ENCODE data around the gene APELA. TPM values are rescaled to one million over a fixed set of nuclear protein-coding genes. Genes with fewer than 3 reads are reported as not detected.

Gene APELA
- polyA plus RNA-seq, 1 donor from 2014 or later, result not detected

GRCh38 chr4:164847967-164848649 lies 28.9 kb upstream of the APELA start:
- TF ChIP-seq EZH2 (IDR thresholded peaks at IDR 0.05; ENCODE audit: borderline replicate concordance, insufficient read depth, low read length, poor library complexity, severe bottlenecking), result no peak
- no peak for TF ChIP-seq RAD21 (conservative IDR thresholded peaks at IDR 0.05)
- no peak for TF ChIP-seq CTCF (IDR thresholded peaks at IDR 0.05; ENCODE audit: poor library complexity, severe bottlenecking)
- no peak for TF ChIP-seq EP300 (conservative IDR thresholded peaks at IDR 0.05; ENCODE audit: poor library complexity, severe bottlenecking)
- no peak for TF ChIP-seq POLR2AphosphoS5 (IDR thresholded peaks at IDR 0.05)
- no peak for TF ChIP-seq SMC3 (conservative IDR thresholded peaks at IDR 0.05; ENCODE audit: poor library complexity)
- TF ChIP-seq MXI1 (conservative IDR thresholded peaks at IDR 0.05; ENCODE audit: poor library complexity, severe bottlenecking), result no peak
- no peak for TF ChIP-seq REST (IDR thresholded peaks at IDR 0.05; ENCODE audit: borderline replicate concordance)
- no peak for TF ChIP-seq TAF1 (IDR thresholded peaks at IDR 0.05; ENCODE audit: low read depth)
- Histone ChIP-seq H3K9ac (ENCODE audit: low read length) (no peak overlapping the region), H3K79me2 (replicated peaks; ENCODE audit: insufficient read depth, low read length) (no peaks in the 10 kb centered on the region), H3K36me3 (ENCODE audit: insufficient read depth, low read length) (no peaks in the 10 kb centered on the region), H3K27ac (ENCODE audit: low read length) (no peak overlapping the region), H3F3A (ENCODE audit: insufficient read depth, low read length, poor library complexity, severe bottlenecking) (no peaks in the 10 kb centered on the region), H3K4me2 (ENCODE audit: low read length) (no peak overlapping the region), H4K20me1 (ENCODE audit: insufficient read depth) (no peaks in the 10 kb centered on the region), H3K27me3 (ENCODE audit: insufficient read depth, low read depth, low read length) (no peaks in the 10 kb centered on the region), H3K4me3 (ENCODE audit: low read length) (no peak overlapping the region), H3K9me3 (ENCODE audit: low read length) (no peaks in the 10 kb centered on the region), H3K9me2 (ENCODE audit: insufficient read depth, low read length) (no peaks in the 10 kb centered on the region), H2AFZ (ENCODE audit: low read depth, low read length) (no peak overlapping the region)

- no peak overlapping the region for H2AFZ ChIP-seq (ENCODE audit: low read depth, low read length)
These were observed 20.6 kb upstream of the APELA start for GRCh38 chr4:164856396-164856795.

More at GRCh38 chr4:164856396-164856795, 20.6 kb upstream of the APELA start:
- Histone ChIP-seq H3K9me3 (ENCODE audit: low read length) (no peaks in the 10 kb centered on the region), H3K4me2 (ENCODE audit: low read length) (no peak overlapping the region), H4K20me1 (ENCODE audit: insufficient read depth) (no peaks in the 10 kb centered on the region), H3K79me2 (replicated peaks; ENCODE audit: insufficient read depth, low read length) (no peaks in the 10 kb centered on the region), H3K27me3 (ENCODE audit: insufficient read depth, low read depth, low read length) (no peaks in the 10 kb centered on the region), H3K4me3 (ENCODE audit: low read length) (no peak overlapping the region), H3K36me3 (ENCODE audit: insufficient read depth, low read length) (no peaks in the 10 kb centered on the region), H3K27ac (ENCODE audit: low read length) (no peak overlapping the region), H3K9me2 (ENCODE audit: insufficient read depth, low read length) (no peaks in the 10 kb centered on the region), H3F3A (ENCODE audit: insufficient read depth, low read length, poor library complexity, severe bottlenecking) (no peaks in the 10 kb centered on the region), H3K9ac (ENCODE audit: low read length) (no peak overlapping the region)
- no peak for TF ChIP-seq EZH2 (IDR thresholded peaks at IDR 0.05; ENCODE audit: borderline replicate concordance, insufficient read depth, low read length, poor library complexity, severe bottlenecking)
- no peak for TF ChIP-seq CTCF (IDR thresholded peaks at IDR 0.05; ENCODE audit: poor library complexity, severe bottlenecking)
- TF ChIP-seq POLR2AphosphoS5 (IDR thresholded peaks at IDR 0.05), result no peak
- TF ChIP-seq TAF1 (IDR thresholded peaks at IDR 0.05; ENCODE audit: low read depth), result no peak
- no peak for TF ChIP-seq SMC3 (conservative IDR thresholded peaks at IDR 0.05; ENCODE audit: poor library complexity)
- no peak for TF ChIP-seq EP300 (conservative IDR thresholded peaks at IDR 0.05; ENCODE audit: poor library complexity, severe bottlenecking)
- no peak for TF ChIP-seq RAD21 (conservative IDR thresholded peaks at IDR 0.05)

Data from neural cell (in vitro differentiated cells).